Caki2 (cell line): ENCODE measurements around the gene NRXN2. TPM values are rescaled to one million over a fixed set of nuclear protein-coding genes. Genes with fewer than 3 reads are reported as not detected.
A peak's percentile ranks its signal among the peaks of the same experiment; 100 is the strongest.

ENCODE experiments used
- DNase-seq: peaks from one replicate; pipeline ENCODE4 v3.0.0-alpha.2; 2015; ENCODE audit warnings: low read depth
- in situ Hi-C: cut with HindIII; loops from 2 replicates; pipeline ENCODE4 v1.10.0; 2016; ENCODE audit warnings: low sequenced_read_pairs, low pct_unique_long_range_greater_than_20kb, mixed read lengths
- total RNA-seq: library from RNA; depleted of rRNA; stranded (reverse); fragments of >200 nt; shearing (Covaris generic); gene quantifications from 2 replicates; pipeline ENCODE4 v1.2.3, GENCODE V29; 2014; ENCODE audit warnings: low replicate concordance

NRXN2 gene
- total RNA-seq, 1 experiment from 2014 or later, result 2.2 TPM

- in situ Hi-C loops, result no loop called here
- DNase-seq, result no peak
Measured at GRCh38 chr11:64746486-64746885, 23.5 kb upstream of the NRXN2 start.

GRCh38 chr11:64745521-64746328 is 22.7 kb upstream of the NRXN2 start:
- in situ Hi-C loops, result no loop called here
- peak; percentile 61 for DNase-seq

DNA sequence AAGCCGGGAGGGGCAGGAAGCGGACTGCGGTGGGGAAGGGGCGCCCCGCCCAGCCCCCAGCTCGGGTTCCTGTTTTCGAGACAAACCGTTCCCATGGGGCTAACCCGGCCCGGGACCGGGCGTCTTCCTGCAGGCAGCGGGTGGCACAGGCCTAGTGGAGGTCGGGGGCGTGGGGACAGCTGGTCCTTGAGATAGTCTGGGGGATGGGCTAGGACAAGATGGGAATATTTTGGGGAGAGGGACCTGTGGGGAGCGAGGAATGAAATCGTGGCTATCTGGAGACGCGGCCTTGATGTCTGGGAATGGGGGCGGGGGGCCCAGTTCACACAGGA is 22.2 kb upstream of the NRXN2 start:
- in situ Hi-C loops, result no loop called here
- DNase-seq, result no peak

- DNase-seq, result no peak
- in situ Hi-C loops, result no loop called here
Measured at GRCh38 chr11:64744544-64745188, 21.7 kb upstream of the NRXN2 start.

GRCh38 chr11:64743591-64744543 is 20.9 kb upstream of the NRXN2 start, which contains the start of gene RASGRP2:
TSS of gene RASGRP2 (minus strand) at chr11:64744142. CDS start at chr11:64742866, 1,276 bp downstream.
- peak; percentile 41 for DNase-seq

DNA sequence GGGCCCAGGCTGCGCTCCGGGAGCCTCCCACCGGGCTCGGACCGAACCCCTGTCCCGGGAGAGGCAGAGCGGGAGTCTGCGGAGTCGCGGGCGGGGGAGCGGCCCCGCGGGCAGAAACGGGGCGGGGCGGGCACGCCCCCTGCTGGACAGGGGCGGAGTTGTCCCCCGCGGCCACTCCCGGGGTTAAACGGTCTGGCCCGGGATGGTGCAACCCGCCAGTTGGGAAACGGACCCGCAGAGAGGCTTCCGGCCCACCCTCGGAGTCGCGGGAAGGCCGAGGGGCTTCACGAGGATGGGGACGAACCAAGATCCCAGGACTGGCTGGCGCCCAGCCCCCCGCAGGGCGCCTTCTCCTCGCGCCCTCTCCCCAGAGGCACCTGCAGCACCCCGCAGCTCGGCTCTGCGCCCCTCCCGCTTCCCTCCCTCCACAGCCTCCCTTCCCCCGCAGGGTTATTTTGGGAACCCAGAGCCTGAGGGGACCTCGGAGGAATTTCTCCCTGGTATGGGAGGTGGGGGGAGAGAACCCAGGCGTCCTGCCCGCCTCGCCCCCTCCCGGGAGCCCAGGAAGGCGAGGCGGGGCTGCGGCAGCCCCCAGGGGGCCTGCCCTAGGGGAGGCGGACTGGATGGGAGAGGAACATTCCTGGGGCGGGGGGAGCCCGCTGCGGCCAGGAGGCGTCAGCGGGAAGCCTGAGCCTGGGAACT is 20.0 kb upstream of the NRXN2 start:
- DNase-seq, result no peak
- in situ Hi-C loops, result no loop called here

More at GRCh38 chr11:64743591-64744543, 20.9 kb upstream of the NRXN2 start, which contains the start of gene RASGRP2:
- in situ Hi-C loops, result no loop called here

GRCh38 chr11:64742087-64742888 is 19.3 kb upstream of the NRXN2 start:
- no peak for DNase-seq
- in situ Hi-C loops, result no loop called here

- in situ Hi-C loops, result no loop called here
Measured at GRCh38 chr11:64741375-64742086, 18.5 kb upstream of the NRXN2 start.

GRCh38 chr11:64739871-64740270 is 16.9 kb upstream of the NRXN2 start:
- in situ Hi-C loops, result no loop called here
- no peak for DNase-seq

More at GRCh38 chr11:64741375-64742086, 18.5 kb upstream of the NRXN2 start:
- no peak for DNase-seq

DNA sequence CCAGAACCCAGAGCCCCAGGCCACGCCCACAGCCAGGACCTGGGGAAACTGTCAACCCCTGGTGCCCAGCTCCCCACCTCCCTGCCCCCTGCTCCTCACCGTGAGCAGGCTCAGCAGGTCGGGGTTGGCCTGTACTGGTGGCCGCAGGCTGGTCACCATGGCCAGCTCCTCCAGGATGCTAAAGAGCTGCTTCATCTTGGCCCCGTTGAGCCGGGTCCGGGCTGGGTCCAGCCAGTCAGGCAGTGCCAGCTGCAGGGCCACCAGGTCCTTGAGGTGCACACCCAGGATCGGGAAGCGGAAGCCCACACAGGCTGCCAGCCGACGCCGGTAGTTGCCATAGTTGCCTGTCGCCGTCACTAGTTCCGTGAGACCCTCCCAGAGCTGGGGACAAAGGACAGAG is 13.7 kb upstream of the NRXN2 start:
- in situ Hi-C loops, result no loop called here

DNA sequence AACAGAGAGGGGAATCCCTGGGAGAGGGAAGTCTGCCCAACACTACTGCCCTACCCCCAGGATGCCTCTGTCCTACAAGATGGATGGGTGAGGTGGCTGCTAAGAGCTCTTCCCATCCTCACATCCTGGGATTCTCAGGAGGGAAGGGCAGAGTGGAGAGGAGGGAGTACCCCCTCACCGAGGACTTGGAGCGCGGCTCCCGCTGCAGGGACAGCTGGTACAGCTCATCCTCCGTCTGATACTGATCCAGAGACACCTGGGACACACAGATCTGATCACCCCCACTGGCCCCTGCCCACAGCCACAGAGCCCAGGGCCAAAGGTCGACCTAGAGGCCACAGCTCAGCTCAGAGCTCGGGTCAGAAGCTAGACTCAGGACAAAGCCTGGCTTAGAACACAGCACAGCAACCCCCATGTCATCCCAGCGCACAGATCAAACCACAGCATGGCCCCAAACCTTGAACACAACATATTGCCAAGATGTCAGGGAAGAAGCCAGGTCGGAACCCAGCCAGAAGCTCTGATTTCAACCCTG is 12.8 kb upstream of the NRXN2 start:
- in situ Hi-C loops, result no loop called here
- DNase-seq, result no peak

More for the DNA sequence above, 13.7 kb upstream of the NRXN2 start:
- DNase-seq, result no peak

DNA sequence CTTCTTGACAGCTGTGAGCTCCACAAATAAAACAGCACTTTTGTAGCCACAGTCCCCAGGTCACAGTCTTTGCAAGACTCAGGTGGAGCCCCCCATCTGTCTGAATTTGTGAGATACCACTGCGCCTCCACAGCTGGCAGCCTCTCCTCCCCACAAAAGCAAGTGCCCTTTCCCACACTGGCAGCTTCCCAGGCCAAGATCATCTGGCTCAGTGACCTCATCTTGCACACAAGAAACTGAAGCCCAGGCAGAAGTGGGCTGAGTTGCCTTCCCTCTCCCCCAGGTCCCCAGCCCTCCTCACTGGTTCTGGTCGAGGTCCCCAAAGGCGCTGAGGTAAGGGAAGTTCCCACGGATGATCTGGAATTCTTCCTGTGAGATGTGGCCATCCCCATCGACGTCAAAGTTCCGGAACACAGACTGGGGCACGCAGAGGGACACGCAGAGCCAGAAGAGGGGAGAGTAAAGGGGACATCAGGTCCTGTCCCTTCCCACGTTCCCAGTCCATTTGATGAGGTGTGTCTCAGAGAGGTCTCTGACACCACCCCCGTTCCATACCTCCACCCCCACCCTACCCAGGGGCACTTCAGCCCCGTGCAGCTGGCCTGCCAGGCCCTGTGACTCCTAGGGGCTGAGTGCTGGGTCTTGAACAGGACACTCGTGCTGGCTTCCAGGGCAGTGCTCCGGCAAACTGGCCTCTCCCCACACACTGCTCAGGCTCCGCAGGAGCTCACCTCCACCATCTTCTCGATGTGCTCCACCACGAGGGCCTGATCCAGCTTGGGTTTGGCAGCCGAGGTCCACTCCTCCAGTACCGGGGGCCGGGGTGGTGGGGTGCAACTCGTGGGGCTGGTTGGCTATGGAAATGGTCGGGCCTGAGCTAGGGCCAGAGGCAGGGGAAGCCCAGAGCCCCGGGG is 12.1 kb upstream of the NRXN2 start:
- in situ Hi-C loops, result no loop called here
- no peak for DNase-seq

- in situ Hi-C loops, result no loop called here
- no peak for DNase-seq
Measured at GRCh38 chr11:64731601-64732000, 8.6 kb upstream of the NRXN2 start.

DNA sequence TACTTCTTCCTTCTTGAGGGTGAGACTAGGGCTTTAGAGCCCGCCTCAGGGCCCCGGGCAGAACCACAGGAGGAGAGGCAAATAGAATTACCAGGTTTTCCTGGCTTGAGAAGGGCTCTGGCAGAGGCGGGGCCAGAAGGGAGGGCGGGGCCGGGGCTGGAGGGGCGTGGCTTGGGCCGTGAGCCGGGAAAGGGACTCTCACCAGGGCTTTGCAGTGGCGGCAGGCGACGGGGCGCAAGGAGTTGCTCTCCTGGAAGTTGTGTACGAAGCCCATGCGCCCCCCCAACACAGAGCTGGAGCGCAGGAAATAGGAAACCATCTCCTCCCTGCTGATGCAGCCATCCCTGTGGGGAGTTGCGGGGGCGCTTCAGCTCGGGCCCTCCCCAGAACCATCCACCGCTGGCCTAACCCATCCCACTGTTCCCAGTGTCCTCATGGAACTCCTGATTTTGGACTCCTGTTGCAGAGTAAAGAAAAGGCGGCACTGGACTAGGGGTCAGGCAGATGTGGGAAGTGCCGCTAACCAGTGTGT is 6.9 kb upstream of the NRXN2 start:
- DNase-seq, result peak; percentile 25
- in situ Hi-C loops, result no loop called here

DNA sequence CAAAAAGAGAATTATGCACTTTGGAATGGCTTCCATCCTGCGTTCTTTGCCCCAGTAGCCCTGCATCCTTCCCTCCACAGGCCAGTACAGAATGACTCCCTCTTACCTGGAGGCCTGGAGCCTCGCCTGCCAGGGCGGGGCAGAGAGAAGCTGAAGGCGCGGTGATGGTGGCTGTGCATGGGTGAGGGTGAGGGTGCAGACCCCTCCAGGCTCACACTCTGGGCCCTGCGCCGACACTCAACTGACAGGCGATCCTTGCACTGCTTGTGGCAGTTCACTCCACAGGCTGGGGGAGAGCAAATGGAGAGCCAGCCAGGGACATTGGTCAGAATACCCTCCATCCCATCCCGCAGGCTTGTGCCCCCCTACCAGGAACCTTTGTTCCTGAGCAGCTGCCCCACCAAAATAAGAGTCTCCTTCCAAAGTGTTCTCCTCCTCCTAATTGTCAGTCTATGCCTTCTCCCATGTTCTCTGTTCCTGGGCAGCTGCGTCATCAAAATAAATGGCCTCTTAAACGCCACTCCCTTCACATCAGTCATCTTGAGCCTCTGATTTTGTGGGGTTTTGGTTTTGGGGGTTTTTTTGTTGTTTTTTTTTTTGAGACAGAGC is 5.9 kb upstream of the NRXN2 start:
- DNase-seq, result no peak
- in situ Hi-C loops, result no loop called here
